Measurements from ENCODE around the gene NDFIP2. TPM values are rescaled to one million over a fixed set of nuclear protein-coding genes. Genes with fewer than 3 reads are reported as not detected.

NDFIP2 gene
- polyA plus RNA-seq, 2 of the 4 experiments (the other 2 are of a cell fraction) = 23.2 to 39.9 TPM

DNA sequence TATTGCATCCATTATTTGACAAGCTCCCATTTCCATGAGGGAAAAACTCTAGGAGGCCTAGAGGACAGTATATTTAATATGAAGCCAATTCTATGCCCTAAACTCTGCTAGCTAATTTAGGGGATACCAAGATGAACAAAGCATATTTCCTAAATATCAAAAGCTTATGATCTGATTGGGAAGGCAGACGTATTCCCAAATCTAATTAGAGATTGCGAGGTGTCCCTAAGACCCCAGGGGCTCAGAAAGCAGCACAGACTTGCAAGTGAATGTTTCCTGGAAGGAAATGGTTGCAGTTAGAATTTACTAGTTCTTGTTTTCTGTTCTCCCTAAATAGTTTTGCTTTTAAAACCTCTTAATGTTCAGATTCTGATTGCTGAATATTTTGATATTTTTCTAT is 30.7 kb downstream of the NDFIP2 start:
- H3K27ac ChIP-seq = no peak overlapping the region
- H3K4me2 ChIP-seq = no peak overlapping the region
- ChIA-PET POLR2A (no interaction called here), CTCF (interaction anchor here (0.8 kb wide), 1 partner anchor 88 kb away, joined by 3 read pairs; no protein-coding TSS in a partner anchor)
- H3K9me3 ChIP-seq = no peaks in the 10 kb centered on the region
- H3K4me3 ChIP-seq = no peak overlapping the region
- DNase-seq (ENCODE audit: low read depth in 1 of 2, low spot score in 1 of 2) (no peak), ATAC-seq (no peak), FAIRE-seq (no peak)
- WGBS (ENCODE audit: missing lambda C conversion rate) = 98% methylated on average over 2 of the region's 2 CpGs
- TF ChIP-seq CHD4 (IDR thresholded peaks at IDR 0.05; ENCODE audit: borderline replicate concordance) (no peak), POLR2A (IDR thresholded peaks at IDR 0.05; ENCODE audit: low read length) (no peak), TP53 (CRISPR knock-in tag; IDR thresholded peaks at IDR 0.05) (no peak), EHF (CRISPR knock-in tag; IDR thresholded peaks at IDR 0.05) (no peak), HDAC2 (IDR thresholded peaks at IDR 0.05) (no peak), ESRRA (IDR thresholded peaks at IDR 0.05; ENCODE audit: borderline replicate concordance, low read length) (no peak), SMC3 (IDR thresholded peaks at IDR 0.05) (no peak), NR3C1 (IDR thresholded peaks at IDR 0.05) (no peak), HOXB5 (CRISPR knock-in tag; IDR thresholded peaks at IDR 0.05) (no peak), RFX5 (IDR thresholded peaks at IDR 0.05) (no peak), CBX8 (IDR thresholded peaks at IDR 0.05) (no peak), POLR2AphosphoS2 (conservative IDR thresholded peaks at IDR 0.05; ENCODE audit: low read length) (no peak)
- TF ChIP-seq, protein P1, sequence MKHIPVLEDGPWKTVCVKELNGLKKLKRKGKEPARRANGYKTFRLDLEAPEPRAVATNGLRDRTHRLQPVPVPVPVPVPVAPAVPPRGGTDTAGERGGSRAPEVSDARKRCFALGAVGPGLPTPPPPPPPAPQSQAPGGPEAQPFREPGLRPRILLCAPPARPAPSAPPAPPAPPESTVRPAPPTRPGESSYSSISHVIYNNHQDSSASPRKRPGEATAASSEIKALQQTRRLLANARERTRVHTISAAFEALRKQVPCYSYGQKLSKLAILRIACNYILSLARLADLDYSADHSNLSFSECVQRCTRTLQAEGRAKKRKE (CRISPR knock-in tag; IDR thresholded peaks at IDR 0.05; ENCODE audit: low read depth) = no peak
- TF ChIP-seq, protein P2, sequence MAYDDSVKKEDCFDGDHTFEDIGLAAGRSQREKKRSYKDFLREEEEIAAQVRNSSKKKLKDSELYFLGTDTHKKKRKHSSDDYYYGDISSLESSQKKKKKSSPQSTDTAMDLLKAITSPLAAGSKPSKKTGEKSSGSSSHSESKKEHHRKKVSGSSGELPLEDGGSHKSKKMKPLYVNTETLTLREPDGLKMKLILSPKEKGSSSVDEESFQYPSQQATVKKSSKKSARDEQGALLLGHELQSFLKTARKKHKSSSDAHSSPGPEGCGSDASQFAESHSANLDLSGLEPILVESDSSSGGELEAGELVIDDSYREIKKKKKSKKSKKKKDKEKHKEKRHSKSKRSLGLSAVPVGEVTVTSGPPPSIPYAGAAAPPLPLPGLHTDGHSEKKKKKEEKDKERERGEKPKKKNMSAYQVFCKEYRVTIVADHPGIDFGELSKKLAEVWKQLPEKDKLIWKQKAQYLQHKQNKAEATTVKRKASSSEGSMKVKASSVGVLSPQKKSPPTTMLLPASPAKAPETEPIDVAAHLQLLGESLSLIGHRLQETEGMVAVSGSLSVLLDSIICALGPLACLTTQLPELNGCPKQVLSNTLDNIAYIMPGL (CRISPR knock-in tag; IDR thresholded peaks at IDR 0.05; ENCODE audit: borderline replicate concordance) = no peak
- H3K4me1 ChIP-seq = no peaks in the 10 kb centered on the region

DNA sequence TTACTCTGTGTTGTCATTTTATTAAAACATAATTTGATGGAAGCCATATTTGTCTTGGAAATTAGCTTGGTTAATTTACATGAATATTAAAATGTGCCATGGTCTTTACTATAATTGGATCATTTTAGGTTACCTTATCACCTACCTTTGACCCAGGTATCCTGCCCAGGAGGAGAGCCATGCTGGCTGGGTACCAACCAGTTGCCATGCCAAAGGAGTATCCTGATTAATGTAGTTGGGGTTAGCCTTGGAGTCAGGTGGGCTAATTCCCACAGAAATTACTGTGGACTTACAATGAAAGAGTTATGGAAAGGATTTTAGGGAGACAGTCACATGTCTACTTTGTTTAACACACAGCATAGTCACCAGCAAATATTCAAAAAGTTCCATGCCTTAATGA is 32.0 kb downstream of the NDFIP2 start:
- TF ChIP-seq SREBF2 (IDR thresholded peaks at IDR 0.05) (no peak), CBX8 (IDR thresholded peaks at IDR 0.05) (no peak), CHD4 (IDR thresholded peaks at IDR 0.05; ENCODE audit: borderline replicate concordance) (no peak), CBX2 (IDR thresholded peaks at IDR 0.05; ENCODE audit: borderline replicate concordance, low read depth) (no peak), HDAC2 (IDR thresholded peaks at IDR 0.05) (no peak), PHF8 (IDR thresholded peaks at IDR 0.05; ENCODE audit: borderline replicate concordance, low read depth) (no peak), EHMT2 (IDR thresholded peaks at IDR 0.05; ENCODE audit: low read depth) (no peak), EHF (CRISPR knock-in tag; IDR thresholded peaks at IDR 0.05) (no peak), TP53 (CRISPR knock-in tag; IDR thresholded peaks at IDR 0.05) (no peak), POLR2A (IDR thresholded peaks at IDR 0.05; ENCODE audit: low read length) (no peak), RAD21 (conservative IDR thresholded peaks at IDR 0.05 in 1 of 2, IDR thresholded peaks at IDR 0.05 in 1 of 2) (no peak), ZC3H11A (IDR thresholded peaks at IDR 0.05) (no peak), SMC3 (IDR thresholded peaks at IDR 0.05) (no peak), HOXA7 (CRISPR knock-in tag; IDR thresholded peaks at IDR 0.05) (no peak), ZFP36 (IDR thresholded peaks at IDR 0.05; ENCODE audit: borderline replicate concordance, partially characterized antibody) (no peak)
- TF ChIP-seq, protein P1 (CRISPR knock-in tag; IDR thresholded peaks at IDR 0.05; ENCODE audit: low read depth) = no peak
- TF ChIP-seq, protein P3, sequence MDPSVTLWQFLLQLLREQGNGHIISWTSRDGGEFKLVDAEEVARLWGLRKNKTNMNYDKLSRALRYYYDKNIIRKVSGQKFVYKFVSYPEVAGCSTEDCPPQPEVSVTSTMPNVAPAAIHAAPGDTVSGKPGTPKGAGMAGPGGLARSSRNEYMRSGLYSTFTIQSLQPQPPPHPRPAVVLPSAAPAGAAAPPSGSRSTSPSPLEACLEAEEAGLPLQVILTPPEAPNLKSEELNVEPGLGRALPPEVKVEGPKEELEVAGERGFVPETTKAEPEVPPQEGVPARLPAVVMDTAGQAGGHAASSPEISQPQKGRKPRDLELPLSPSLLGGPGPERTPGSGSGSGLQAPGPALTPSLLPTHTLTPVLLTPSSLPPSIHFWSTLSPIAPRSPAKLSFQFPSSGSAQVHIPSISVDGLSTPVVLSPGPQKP (IDR thresholded peaks at IDR 0.05; ENCODE audit: low read depth, low read length) = no peak
- TF ChIP-seq, protein P4, sequence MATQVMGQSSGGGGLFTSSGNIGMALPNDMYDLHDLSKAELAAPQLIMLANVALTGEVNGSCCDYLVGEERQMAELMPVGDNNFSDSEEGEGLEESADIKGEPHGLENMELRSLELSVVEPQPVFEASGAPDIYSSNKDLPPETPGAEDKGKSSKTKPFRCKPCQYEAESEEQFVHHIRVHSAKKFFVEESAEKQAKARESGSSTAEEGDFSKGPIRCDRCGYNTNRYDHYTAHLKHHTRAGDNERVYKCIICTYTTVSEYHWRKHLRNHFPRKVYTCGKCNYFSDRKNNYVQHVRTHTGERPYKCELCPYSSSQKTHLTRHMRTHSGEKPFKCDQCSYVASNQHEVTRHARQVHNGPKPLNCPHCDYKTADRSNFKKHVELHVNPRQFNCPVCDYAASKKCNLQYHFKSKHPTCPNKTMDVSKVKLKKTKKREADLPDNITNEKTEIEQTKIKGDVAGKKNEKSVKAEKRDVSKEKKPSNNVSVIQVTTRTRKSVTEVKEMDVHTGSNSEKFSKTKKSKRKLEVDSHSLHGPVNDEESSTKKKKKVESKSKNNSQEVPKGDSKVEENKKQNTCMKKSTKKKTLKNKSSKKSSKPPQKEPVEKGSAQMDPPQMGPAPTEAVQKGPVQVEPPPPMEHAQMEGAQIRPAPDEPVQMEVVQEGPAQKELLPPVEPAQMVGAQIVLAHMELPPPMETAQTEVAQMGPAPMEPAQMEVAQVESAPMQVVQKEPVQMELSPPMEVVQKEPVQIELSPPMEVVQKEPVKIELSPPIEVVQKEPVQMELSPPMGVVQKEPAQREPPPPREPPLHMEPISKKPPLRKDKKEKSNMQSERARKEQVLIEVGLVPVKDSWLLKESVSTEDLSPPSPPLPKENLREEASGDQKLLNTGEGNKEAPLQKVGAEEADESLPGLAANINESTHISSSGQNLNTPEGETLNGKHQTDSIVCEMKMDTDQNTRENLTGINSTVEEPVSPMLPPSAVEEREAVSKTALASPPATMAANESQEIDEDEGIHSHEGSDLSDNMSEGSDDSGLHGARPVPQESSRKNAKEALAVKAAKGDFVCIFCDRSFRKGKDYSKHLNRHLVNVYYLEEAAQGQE (IDR thresholded peaks at IDR 0.05) = no peak
- no peaks in the 10 kb centered on the region for H3K9me3 ChIP-seq
- POLR2A ChIA-PET = interaction anchor here (0.7 kb wide), 1 partner anchor 14 kb away, joined by 4 read pairs; no protein-coding TSS in a partner anchor
- FAIRE-seq (no peak), DNase-seq (ENCODE audit: low read depth in 1 of 2, low spot score in 1 of 2) (no peak), ATAC-seq (no peak)
- H3K27ac ChIP-seq = no peak overlapping the region
- H3K4me1 ChIP-seq = no peaks in the 10 kb centered on the region
- CTCF ChIA-PET = interaction anchor here (0.7 kb wide), 1 partner anchor 163 kb away, joined by 3 read pairs; no protein-coding TSS in a partner anchor
- no peak overlapping the region for H3K4me2 ChIP-seq
- no peak overlapping the region for H3K4me3 ChIP-seq

Data from A549 (cell line).